Ishikawa (cell line): ENCODE data around the gene IQUB.

Experiments used
- EGR1 ChIP-seq: IDR thresholded peaks from 2 replicates; pipeline ENCODE4 v1.6.1; 2012
- EP300 ChIP-seq: IDR thresholded peaks from 2 replicates; pipeline ENCODE4 v1.6.1; 2012; ENCODE audit warnings: borderline replicate concordance
- NFIC ChIP-seq: IDR thresholded peaks from 2 replicates; pipeline ENCODE4 v1.6.1; 2012
- TAF1 ChIP-seq: IDR thresholded peaks from 2 replicates; pipeline ENCODE4 v1.6.1; 2012; ENCODE audit warnings: low read depth, mild to moderate bottlenecking
- TF ChIP-seq, protein P1 (sequence below): IDR thresholded peaks from 2 replicates; pipeline ENCODE4 v1.6.1; 2012; ENCODE audit warnings: low read depth, mild to moderate bottlenecking

DNA sequence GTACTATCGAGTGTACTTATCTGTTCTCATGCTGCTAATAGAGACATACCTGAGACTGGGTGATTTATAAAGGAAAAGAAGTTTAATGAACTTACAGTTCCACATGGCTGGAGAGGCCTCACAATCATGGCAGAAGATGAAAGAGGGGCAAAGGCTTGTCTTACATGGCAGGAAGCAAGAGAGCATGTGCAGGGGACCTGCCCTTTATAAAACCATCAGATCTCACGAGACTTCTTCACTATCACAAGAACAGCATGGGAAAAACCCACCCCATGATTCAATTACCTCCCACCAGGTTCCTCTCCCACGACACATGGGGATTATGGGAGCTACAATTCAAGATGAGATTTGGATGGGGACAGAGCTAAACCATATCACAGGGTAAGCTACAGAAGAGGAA is 18.8 kb upstream of the IQUB start:
- TF ChIP-seq EP300 (no peak), TAF1 (no peak), EGR1 (no peak), NFIC (no peak)
- TF ChIP-seq, protein P1, sequence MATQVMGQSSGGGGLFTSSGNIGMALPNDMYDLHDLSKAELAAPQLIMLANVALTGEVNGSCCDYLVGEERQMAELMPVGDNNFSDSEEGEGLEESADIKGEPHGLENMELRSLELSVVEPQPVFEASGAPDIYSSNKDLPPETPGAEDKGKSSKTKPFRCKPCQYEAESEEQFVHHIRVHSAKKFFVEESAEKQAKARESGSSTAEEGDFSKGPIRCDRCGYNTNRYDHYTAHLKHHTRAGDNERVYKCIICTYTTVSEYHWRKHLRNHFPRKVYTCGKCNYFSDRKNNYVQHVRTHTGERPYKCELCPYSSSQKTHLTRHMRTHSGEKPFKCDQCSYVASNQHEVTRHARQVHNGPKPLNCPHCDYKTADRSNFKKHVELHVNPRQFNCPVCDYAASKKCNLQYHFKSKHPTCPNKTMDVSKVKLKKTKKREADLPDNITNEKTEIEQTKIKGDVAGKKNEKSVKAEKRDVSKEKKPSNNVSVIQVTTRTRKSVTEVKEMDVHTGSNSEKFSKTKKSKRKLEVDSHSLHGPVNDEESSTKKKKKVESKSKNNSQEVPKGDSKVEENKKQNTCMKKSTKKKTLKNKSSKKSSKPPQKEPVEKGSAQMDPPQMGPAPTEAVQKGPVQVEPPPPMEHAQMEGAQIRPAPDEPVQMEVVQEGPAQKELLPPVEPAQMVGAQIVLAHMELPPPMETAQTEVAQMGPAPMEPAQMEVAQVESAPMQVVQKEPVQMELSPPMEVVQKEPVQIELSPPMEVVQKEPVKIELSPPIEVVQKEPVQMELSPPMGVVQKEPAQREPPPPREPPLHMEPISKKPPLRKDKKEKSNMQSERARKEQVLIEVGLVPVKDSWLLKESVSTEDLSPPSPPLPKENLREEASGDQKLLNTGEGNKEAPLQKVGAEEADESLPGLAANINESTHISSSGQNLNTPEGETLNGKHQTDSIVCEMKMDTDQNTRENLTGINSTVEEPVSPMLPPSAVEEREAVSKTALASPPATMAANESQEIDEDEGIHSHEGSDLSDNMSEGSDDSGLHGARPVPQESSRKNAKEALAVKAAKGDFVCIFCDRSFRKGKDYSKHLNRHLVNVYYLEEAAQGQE, result no peak
